H9 (cell line): ENCODE data around the gene NBEAL2. TPM values are rescaled to one million over a fixed set of nuclear protein-coding genes. Genes with fewer than 3 reads are reported as not detected.
A peak's percentile ranks its signal among the peaks of the same experiment; 100 is the strongest.

ENCODE experiments used
- DNase-seq: peaks from one replicate; pipeline ENCODE4 v3.0.0-alpha.2; 2017
- H2AFZ ChIP-seq: one replicate; pipeline ENCODE4 v1.6.1; 2013; ENCODE audit warnings: mild to moderate bottlenecking, low read length, control low read depth, moderate library complexity
- H2AK5ac ChIP-seq: 2 replicates; pipeline ENCODE4 v1.6.1; 2013; ENCODE audit warnings: low read length, control low read depth, mixed read lengths; ENCODE audit not compliant: insufficient read length
- H2BK120ac ChIP-seq: one replicate; pipeline ENCODE4 v1.6.1; 2013; ENCODE audit warnings: low read depth, mild to moderate bottlenecking, low read length, control low read depth, inconsistent platforms; ENCODE audit not compliant: poor library complexity, severe bottlenecking
- H2BK12ac ChIP-seq: 2 replicates; pipeline ENCODE4 v1.6.1; 2013; ENCODE audit warnings: low read length, control low read depth, mixed read lengths, low read depth; ENCODE audit not compliant: insufficient read length
- H2BK15ac ChIP-seq: 2 replicates; pipeline ENCODE4 v1.6.1; 2013; ENCODE audit warnings: low read depth, low read length, control low read depth
- H2BK20ac ChIP-seq: one replicate; pipeline ENCODE4 v1.6.1; 2013; ENCODE audit warnings: low read depth, mild to moderate bottlenecking, low read length, control low read depth, inconsistent platforms; ENCODE audit not compliant: poor library complexity, severe bottlenecking
- H2BK5ac ChIP-seq: 2 replicates; pipeline ENCODE4 v1.6.1; 2013; ENCODE audit warnings: low read length, control low read depth, mixed read lengths; ENCODE audit not compliant: insufficient read length
- H3K14ac ChIP-seq: 2 replicates; pipeline ENCODE4 v1.6.1; 2013; ENCODE audit warnings: low read length, control low read depth; ENCODE audit not compliant: insufficient read depth
- H3K18ac ChIP-seq: 2 replicates; pipeline ENCODE4 v1.6.1; 2013; ENCODE audit warnings: low read depth, mild to moderate bottlenecking, mixed read lengths, low read length, control low read depth; ENCODE audit not compliant: insufficient read length
- H3K23ac ChIP-seq: 2 replicates; pipeline ENCODE4 v1.6.1; 2013; ENCODE audit warnings: low read length, control low read depth, mixed read lengths, low read depth; ENCODE audit not compliant: insufficient read length
- H3K23me2 ChIP-seq: 2 replicates; pipeline ENCODE4 v1.6.1; 2013; ENCODE audit warnings: low read depth, mild to moderate bottlenecking, mixed read lengths, low read length, control low read depth; ENCODE audit not compliant: insufficient read length, poor library complexity, severe bottlenecking
- H3K27ac ChIP-seq: 2 replicates; pipeline ENCODE4 v1.5.1; 2013; ENCODE audit warnings: low read length, control low read depth, mixed read lengths, low read depth; ENCODE audit not compliant: insufficient read length
- H3K27me3 ChIP-seq: 2 replicates; pipeline ENCODE4 v1.6.1; 2013; ENCODE audit warnings: low read length, control low read depth, inconsistent platforms; ENCODE audit not compliant: insufficient read depth
- H3K4ac ChIP-seq: 2 replicates; pipeline ENCODE4 v1.6.1; 2013; ENCODE audit warnings: low read depth, mild to moderate bottlenecking, control low read depth, inconsistent platforms, low read length, moderate library complexity
- H3K4me1 ChIP-seq: 2 replicates; pipeline ENCODE4 v1.6.1; 2013; ENCODE audit warnings: low read length, control low read depth, inconsistent platforms; ENCODE audit not compliant: insufficient read depth
- H3K4me2 ChIP-seq: 2 replicates; pipeline ENCODE4 v1.6.1; 2013; ENCODE audit warnings: low read length, control low read depth, mixed read lengths; ENCODE audit not compliant: insufficient read length, insufficient read depth
- H3K56ac ChIP-seq: 2 replicates; pipeline ENCODE4 v1.6.1; 2013; ENCODE audit warnings: low read depth, mild to moderate bottlenecking, mixed read lengths, low read length, control low read depth; ENCODE audit not compliant: insufficient read length
- H3K79me1 ChIP-seq: 2 replicates; pipeline ENCODE4 v1.6.1; 2013; ENCODE audit warnings: low read depth, mild to moderate bottlenecking, moderate library complexity, low read length, control low read depth, inconsistent platforms; ENCODE audit not compliant: insufficient read depth, poor library complexity, severe bottlenecking
- H3K79me2 ChIP-seq: 2 replicates; pipeline ENCODE4 v1.6.1; 2013; ENCODE audit warnings: low read length, control low read depth, inconsistent platforms; ENCODE audit not compliant: insufficient read depth
- H3K9ac ChIP-seq: 2 replicates; pipeline ENCODE4 v1.6.1; 2013; ENCODE audit warnings: low read length, control low read depth, mixed read lengths; ENCODE audit not compliant: insufficient read length; ENCODE audit errors: extremely low read depth
- H3K9me3 ChIP-seq: one replicate; pipeline ENCODE4 v1.6.1; 2013; ENCODE audit warnings: low read depth, low read length, inconsistent platforms; ENCODE audit not compliant: control insufficient read depth
- H3T11ph ChIP-seq: one replicate; pipeline ENCODE4 v1.6.1; 2013; ENCODE audit warnings: mild to moderate bottlenecking, low read length, control low read depth, inconsistent platforms
- H4K20me1 ChIP-seq: one replicate; pipeline ENCODE4 v1.6.1; 2013; ENCODE audit not compliant: control insufficient read depth, insufficient read length, insufficient read depth
- H4K5ac ChIP-seq: 2 replicates; pipeline ENCODE4 v1.6.1; 2013; ENCODE audit warnings: low read depth, mild to moderate bottlenecking, mixed read lengths, low read length, control low read depth; ENCODE audit not compliant: insufficient read length
- H4K8ac ChIP-seq: replicated peaks from 2 replicates; pipeline ENCODE4 v1.6.1; 2013; ENCODE audit warnings: low read length, control low read depth, mixed read lengths, low read depth; ENCODE audit not compliant: insufficient read length
- H4K91ac ChIP-seq: 2 replicates; pipeline ENCODE4 v1.6.1; 2013; ENCODE audit warnings: low read depth, mild to moderate bottlenecking, moderate library complexity, mixed read lengths, low read length, control low read depth; ENCODE audit not compliant: insufficient read length
- H3K27ac Mint-ChIP-seq, 3 experiments: 2 replicates in 2 of 3; 3 replicates in 1 of 3; pipeline ENCODE4 v1.8.0; 2020 to 2021; ENCODE audit warnings: mixed read lengths in 3 of 3, mild to moderate bottlenecking in 1 of 3, moderate library complexity in 1 of 3
- H3K27me3 Mint-ChIP-seq: 2 replicates; pipeline ENCODE4 v1.8.0; 2021; ENCODE audit warnings: low read depth, mild to moderate bottlenecking, moderate library complexity, mixed read lengths
- H3K36me3 Mint-ChIP-seq, 3 experiments: 2 replicates in 2 of 3; 3 replicates in 1 of 3; pipeline ENCODE4 v1.8.0; 2020 to 2021; ENCODE audit warnings: low read depth in 3 of 3, mixed read lengths in 3 of 3; ENCODE audit not compliant: insufficient read depth in 1 of 3
- H3K4me1 Mint-ChIP-seq, 2 experiments: 2 replicates each; pipeline ENCODE4 v1.8.0; 2020; ENCODE audit warnings: mixed read lengths in 2 of 2
- H3K4me3 Mint-ChIP-seq, 2 experiments: 2 replicates in 1 of 2; 3 replicates in 1 of 2; pipeline ENCODE4 v1.8.0; 2020 to 2021; ENCODE audit warnings: mild to moderate bottlenecking in 2 of 2, mixed read lengths in 2 of 2, moderate library complexity in 1 of 2
- H3K9me3 Mint-ChIP-seq, 2 experiments: 2 replicates in 1 of 2; 3 replicates in 1 of 2; pipeline ENCODE4 v1.8.0; 2020; ENCODE audit warnings: mild to moderate bottlenecking in 2 of 2, mixed read lengths in 2 of 2, moderate library complexity in 1 of 2
- WGBS: extraction: QIAGEN DNeasy Blood & Tissue Kit; methylation state at CpG from one replicate; pipeline ENCODE4 v1.1.7; 2013; ENCODE audit warnings: missing lambda C conversion rate, low lambda C conversion rate, mixed read lengths; ENCODE audit not compliant: insufficient read length; ENCODE audit errors: extremely low coverage; 5-methylcytosine and 5-hydroxymethylcytosine counted together
- total RNA-seq: library from RNA; stranded (reverse); gene quantifications from 2 replicates; pipeline ENCODE4 v1.2.1, GENCODE V29; 2021
- TF ChIP-seq, protein P1 (sequence below): fragments of 200-600 bp; sonication (generic); conservative IDR thresholded peaks from 3 replicates; pipeline ENCODE4 v1.8.0; 2021; ENCODE audit warnings: antibody characterized with exemption, mild to moderate bottlenecking

NBEAL2 gene
- total RNA-seq, 1 experiment from 2014 or later, result 52.1 TPM

DNA sequence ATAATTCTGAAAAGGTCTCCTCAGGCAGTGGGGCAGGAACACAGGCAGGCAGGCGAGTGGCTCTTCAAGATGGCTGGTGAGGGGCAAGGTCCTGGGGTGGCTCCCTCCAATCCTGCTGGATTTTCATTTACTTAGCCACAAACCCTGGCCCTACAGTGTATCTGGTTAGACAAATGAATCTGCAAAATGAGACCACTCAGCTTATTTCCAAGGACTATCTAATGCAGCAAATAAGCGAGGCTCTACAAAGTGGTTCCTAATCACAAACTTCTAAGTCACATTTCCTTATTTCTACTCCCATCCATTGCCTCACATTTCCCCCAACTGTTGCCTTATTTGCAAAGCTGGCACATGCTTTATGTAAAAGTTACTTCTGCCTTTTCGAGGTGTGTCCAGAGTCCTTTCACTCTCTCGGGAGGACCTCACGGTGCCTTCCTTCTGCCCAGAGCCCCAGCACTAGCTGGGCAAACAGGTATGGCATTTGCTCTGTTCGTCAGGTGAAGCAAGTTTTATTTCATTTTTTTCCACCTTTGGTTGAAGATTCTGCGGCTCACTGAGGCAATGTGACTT lies 43.4 kb upstream of the NBEAL2 start:
- Histone ChIP-seq H3K56ac (no peak overlapping the region), H2AK5ac (no peak overlapping the region), H3K4me2 (no peak overlapping the region), H2BK15ac (no peak overlapping the region), H2BK120ac (no peak overlapping the region), H3K79me1 (peaks cover 4% of the 10 kb centered on the region), H3K14ac (no peak overlapping the region), H3K9ac (no peak overlapping the region), H3K23ac (no peak overlapping the region), H3K9me3 (no peaks in the 10 kb centered on the region), H4K8ac (no peak overlapping the region), H3T11ph (no peak overlapping the region), H3K4me1 (peaks cover 8% of the 10 kb centered on the region; the same call in 1 of the 2 replicates), H2AFZ (no peak overlapping the region), H2BK20ac (no peak overlapping the region), H4K91ac (no peak overlapping the region), H4K5ac (no peak overlapping the region), H3K27ac (no peak overlapping the region), H4K20me1 (no peaks in the 10 kb centered on the region), H3K79me2 (peaks cover 6% of the 10 kb centered on the region; the same call in 1 of the 2 replicates), H3K23me2 (no peaks in the 10 kb centered on the region), H3K27me3 (no peaks in the 10 kb centered on the region), H2BK12ac (no peak overlapping the region), H3K4ac (no peak overlapping the region), H3K18ac (no peak overlapping the region), H2BK5ac (no peak overlapping the region)
- peaks cover 20 to 41% (median 40%) of the 10 kb centered on the region in 3 experiments; a peak in 6 of 7 replicates for H3K36me3 Mint-ChIP-seq
- no peak for DNase-seq
- TF ChIP-seq, protein P1, sequence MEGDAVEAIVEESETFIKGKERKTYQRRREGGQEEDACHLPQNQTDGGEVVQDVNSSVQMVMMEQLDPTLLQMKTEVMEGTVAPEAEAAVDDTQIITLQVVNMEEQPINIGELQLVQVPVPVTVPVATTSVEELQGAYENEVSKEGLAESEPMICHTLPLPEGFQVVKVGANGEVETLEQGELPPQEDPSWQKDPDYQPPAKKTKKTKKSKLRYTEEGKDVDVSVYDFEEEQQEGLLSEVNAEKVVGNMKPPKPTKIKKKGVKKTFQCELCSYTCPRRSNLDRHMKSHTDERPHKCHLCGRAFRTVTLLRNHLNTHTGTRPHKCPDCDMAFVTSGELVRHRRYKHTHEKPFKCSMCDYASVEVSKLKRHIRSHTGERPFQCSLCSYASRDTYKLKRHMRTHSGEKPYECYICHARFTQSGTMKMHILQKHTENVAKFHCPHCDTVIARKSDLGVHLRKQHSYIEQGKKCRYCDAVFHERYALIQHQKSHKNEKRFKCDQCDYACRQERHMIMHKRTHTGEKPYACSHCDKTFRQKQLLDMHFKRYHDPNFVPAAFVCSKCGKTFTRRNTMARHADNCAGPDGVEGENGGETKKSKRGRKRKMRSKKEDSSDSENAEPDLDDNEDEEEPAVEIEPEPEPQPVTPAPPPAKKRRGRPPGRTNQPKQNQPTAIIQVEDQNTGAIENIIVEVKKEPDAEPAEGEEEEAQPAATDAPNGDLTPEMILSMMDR, result no peak
- WGBS, result no CpG with 5 or more reads among the region's 7 CpGs
- no peak overlapping the region for H3K4me3 Mint-ChIP-seq
- H3K27ac Mint-ChIP-seq, result peak overlapping the region in 2 of 3 experiments; percentile 93 to 94; a peak in 4 of 7 replicates
- no peaks in the 10 kb centered on the region for H3K27me3 Mint-ChIP-seq
- H3K4me1 Mint-ChIP-seq, result peaks cover 36% of the 10 kb centered on the region in 2 experiments
- H3K9me3 Mint-ChIP-seq, result no peaks in the 10 kb centered on the region
